ENCODE data around the gene PLXDC2.

DNA sequence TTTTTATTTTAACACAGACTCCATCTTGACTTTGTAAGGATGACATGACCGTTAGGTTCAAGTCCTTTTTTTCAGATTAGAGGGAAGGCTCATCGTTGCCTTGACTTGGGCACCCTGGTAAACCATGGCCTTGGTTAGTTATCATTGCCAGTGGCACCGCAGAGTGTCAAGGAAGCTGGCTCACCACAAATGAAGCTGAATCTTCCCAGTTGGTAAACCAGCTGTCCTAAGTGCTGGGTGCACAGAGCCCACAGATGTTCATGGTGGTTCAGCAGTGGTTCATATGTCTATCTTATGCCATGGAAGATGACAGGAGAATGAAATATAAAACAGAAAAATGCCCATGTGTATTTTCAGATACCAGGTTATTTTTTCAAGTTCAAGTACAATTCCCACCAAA lies 273.6 kb downstream of the PLXDC2 start:
- TF ChIP-seq, protein P1, sequence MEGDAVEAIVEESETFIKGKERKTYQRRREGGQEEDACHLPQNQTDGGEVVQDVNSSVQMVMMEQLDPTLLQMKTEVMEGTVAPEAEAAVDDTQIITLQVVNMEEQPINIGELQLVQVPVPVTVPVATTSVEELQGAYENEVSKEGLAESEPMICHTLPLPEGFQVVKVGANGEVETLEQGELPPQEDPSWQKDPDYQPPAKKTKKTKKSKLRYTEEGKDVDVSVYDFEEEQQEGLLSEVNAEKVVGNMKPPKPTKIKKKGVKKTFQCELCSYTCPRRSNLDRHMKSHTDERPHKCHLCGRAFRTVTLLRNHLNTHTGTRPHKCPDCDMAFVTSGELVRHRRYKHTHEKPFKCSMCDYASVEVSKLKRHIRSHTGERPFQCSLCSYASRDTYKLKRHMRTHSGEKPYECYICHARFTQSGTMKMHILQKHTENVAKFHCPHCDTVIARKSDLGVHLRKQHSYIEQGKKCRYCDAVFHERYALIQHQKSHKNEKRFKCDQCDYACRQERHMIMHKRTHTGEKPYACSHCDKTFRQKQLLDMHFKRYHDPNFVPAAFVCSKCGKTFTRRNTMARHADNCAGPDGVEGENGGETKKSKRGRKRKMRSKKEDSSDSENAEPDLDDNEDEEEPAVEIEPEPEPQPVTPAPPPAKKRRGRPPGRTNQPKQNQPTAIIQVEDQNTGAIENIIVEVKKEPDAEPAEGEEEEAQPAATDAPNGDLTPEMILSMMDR (IDR thresholded peaks at IDR 0.05) = no peak
- TF ChIP-seq, protein P2, sequence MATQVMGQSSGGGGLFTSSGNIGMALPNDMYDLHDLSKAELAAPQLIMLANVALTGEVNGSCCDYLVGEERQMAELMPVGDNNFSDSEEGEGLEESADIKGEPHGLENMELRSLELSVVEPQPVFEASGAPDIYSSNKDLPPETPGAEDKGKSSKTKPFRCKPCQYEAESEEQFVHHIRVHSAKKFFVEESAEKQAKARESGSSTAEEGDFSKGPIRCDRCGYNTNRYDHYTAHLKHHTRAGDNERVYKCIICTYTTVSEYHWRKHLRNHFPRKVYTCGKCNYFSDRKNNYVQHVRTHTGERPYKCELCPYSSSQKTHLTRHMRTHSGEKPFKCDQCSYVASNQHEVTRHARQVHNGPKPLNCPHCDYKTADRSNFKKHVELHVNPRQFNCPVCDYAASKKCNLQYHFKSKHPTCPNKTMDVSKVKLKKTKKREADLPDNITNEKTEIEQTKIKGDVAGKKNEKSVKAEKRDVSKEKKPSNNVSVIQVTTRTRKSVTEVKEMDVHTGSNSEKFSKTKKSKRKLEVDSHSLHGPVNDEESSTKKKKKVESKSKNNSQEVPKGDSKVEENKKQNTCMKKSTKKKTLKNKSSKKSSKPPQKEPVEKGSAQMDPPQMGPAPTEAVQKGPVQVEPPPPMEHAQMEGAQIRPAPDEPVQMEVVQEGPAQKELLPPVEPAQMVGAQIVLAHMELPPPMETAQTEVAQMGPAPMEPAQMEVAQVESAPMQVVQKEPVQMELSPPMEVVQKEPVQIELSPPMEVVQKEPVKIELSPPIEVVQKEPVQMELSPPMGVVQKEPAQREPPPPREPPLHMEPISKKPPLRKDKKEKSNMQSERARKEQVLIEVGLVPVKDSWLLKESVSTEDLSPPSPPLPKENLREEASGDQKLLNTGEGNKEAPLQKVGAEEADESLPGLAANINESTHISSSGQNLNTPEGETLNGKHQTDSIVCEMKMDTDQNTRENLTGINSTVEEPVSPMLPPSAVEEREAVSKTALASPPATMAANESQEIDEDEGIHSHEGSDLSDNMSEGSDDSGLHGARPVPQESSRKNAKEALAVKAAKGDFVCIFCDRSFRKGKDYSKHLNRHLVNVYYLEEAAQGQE (IDR thresholded peaks at IDR 0.05; ENCODE audit: insufficient read depth in 1 of 2, low read depth in 2 of 2, low read length in 1 of 2) = no peak
- TF ChIP-seq POLR2AphosphoS5 (IDR thresholded peaks at IDR 0.05; ENCODE audit: low read depth, low read length) = no peak
- no peak for TF ChIP-seq SIN3A (IDR thresholded peaks at IDR 0.05; ENCODE audit: borderline replicate concordance, insufficient read depth, low read depth, low read length)

All from Panc1 (cell line).